ENCODE measurements around the gene NLRP10.

GRCh38 chr11:7974668-7975067 is 9.4 kb upstream of the NLRP10 start:
- no peak for TF ChIP-seq CTCF (IDR thresholded peaks at IDR 0.05)
- no peak for TF ChIP-seq IRF1 (CRISPR knock-in tag; IDR thresholded peaks at IDR 0.05)
- TF ChIP-seq E2F4 (CRISPR knock-in tag; IDR thresholded peaks at IDR 0.05; ENCODE audit: borderline replicate concordance, low read depth), result no peak
- no peak for TF ChIP-seq ZMAT4 (CRISPR knock-in tag; IDR thresholded peaks at IDR 0.05)
- TF ChIP-seq ZNF512 (CRISPR knock-in tag; IDR thresholded peaks at IDR 0.05; ENCODE audit: borderline replicate concordance), result no peak
- TF ChIP-seq MAX (CRISPR knock-in tag; IDR thresholded peaks at IDR 0.05), result no peak
- TF ChIP-seq NR3C1 (CRISPR knock-in tag; conservative IDR thresholded peaks at IDR 0.05; ENCODE audit: low read depth), result no peak
- TF ChIP-seq SP1 (CRISPR knock-in tag; conservative IDR thresholded peaks at IDR 0.05), result no peak
- no peak for TF ChIP-seq ZNF416 (CRISPR knock-in tag; IDR thresholded peaks at IDR 0.05)
- no peak for TF ChIP-seq ZBTB21 (CRISPR knock-in tag; IDR thresholded peaks at IDR 0.05; ENCODE audit: borderline replicate concordance)
- TF ChIP-seq HMGA2 (CRISPR knock-in tag; IDR thresholded peaks at IDR 0.05), result no peak

Measured in WTC11 (cell line).